ENCODE results near the gene JAKMIP3. TPM values are rescaled to one million over a fixed set of nuclear protein-coding genes. Genes with fewer than 3 reads are reported as not detected.

JAKMIP3 gene
- total RNA-seq, 1 experiment from 2014 or later: 0.17 TPM

- no peak for DNase-seq (ENCODE audit: low read depth, low spot score)
- ChIA-PET CTCF (interaction anchor here (1.6 to 1.8 kb wide), 2 partner anchors 42 to 78 kb away, joined by 3 read pairs; no protein-coding TSS in a partner anchor), POLR2A (no interaction called here)
Measured at GRCh38 chr10:132100556-132101349, 35.0 kb downstream of the JAKMIP3 start.

More at GRCh38 chr10:132100556-132101349, 35.0 kb downstream of the JAKMIP3 start:
- Histone ChIP-seq H3K9ac (ENCODE audit: low read length) (no peak overlapping the region), H3K9me3 (ENCODE audit: control insufficient read depth in 1 of 2, insufficient read depth in 1 of 2, low read depth in 1 of 2, low read length in 2 of 2) (no peaks in the 10 kb centered on the region), H3K79me2 (ENCODE audit: insufficient read depth, low read length) (no peaks in the 10 kb centered on the region), H2AFZ (ENCODE audit: low read depth, low read length, poor library complexity, severe bottlenecking) (no peak overlapping the region), H3K36me3 (ENCODE audit: control insufficient read depth in 1 of 2, insufficient read depth in 2 of 2, low read length in 2 of 2) (no peaks in the 10 kb centered on the region), H3K9me2 (ENCODE audit: insufficient read depth) (no peaks in the 10 kb centered on the region), H4K20me1 (ENCODE audit: insufficient read depth) (no peaks in the 10 kb centered on the region), H3K4me2 (ENCODE audit: low read length) (no peak overlapping the region), H3K27ac (ENCODE audit: low read depth, low read length) (no peak overlapping the region), H3K4me3 (replicated peaks in 1 of 2; ENCODE audit: low read depth in 1 of 2, low read length in 2 of 2) (no peak overlapping the region), H3K27me3 (ENCODE audit: insufficient read depth, low read length) (no peaks in the 10 kb centered on the region), H3K4me1 (ENCODE audit: control insufficient read depth in 1 of 2, insufficient read depth in 2 of 2, low read length in 2 of 2) (peaks cover 8 to 11% of the 10 kb centered on the region in 2 experiments)
- no peak for ATAC-seq
- no TSS peak for BruUV-seq (replicated peaks)
- RAD21 ChIA-PET (ENCODE audit: low non-redundant PET in 1 of 2, low total read pairs in 2 of 2, uncharacterized antibody in 2 of 2, unreplicated experiment in 2 of 2): no interaction called here
- intact Hi-C loops (cut with micrococcal nuclease): no loop called here
- TF ChIP-seq TCF7L2 (IDR thresholded peaks at IDR 0.05; ENCODE audit: borderline replicate concordance, extremely low read depth, insufficient read depth, insufficient read length) (no peak), RAD21 (IDR thresholded peaks at IDR 0.05; ENCODE audit: low read depth) (no peak), ZFX (IDR thresholded peaks at IDR 0.05) (no peak), EGR1 (IDR thresholded peaks at IDR 0.05; ENCODE audit: low read depth) (no peak), EZH2 (IDR thresholded peaks at IDR 0.05) (no peak), ZBTB33 (IDR thresholded peaks at IDR 0.05; ENCODE audit: extremely low read depth, insufficient replicate concordance, low read length) (no peak), JUND (IDR thresholded peaks at IDR 0.05) (no peak), FOSL1 (IDR thresholded peaks at IDR 0.05; ENCODE audit: low read depth) (no peak), CEBPB (IDR thresholded peaks at IDR 0.05; ENCODE audit: low read depth) (no peak), REST (IDR thresholded peaks at IDR 0.05; ENCODE audit: low read depth) (no peak), ZNF274 (IDR thresholded peaks at IDR 0.05; ENCODE audit: low read depth, low read length) (no peak), MAX (IDR thresholded peaks at IDR 0.05) (no peak), EZH2phosphoT487 (IDR thresholded peaks at IDR 0.05; ENCODE audit: borderline replicate concordance) (no peak), POLR2A (IDR thresholded peaks at IDR 0.05; ENCODE audit: borderline replicate concordance, extremely low read depth, insufficient read depth, insufficient read length) (no peak), SIN3A (IDR thresholded peaks at IDR 0.05; ENCODE audit: low read depth) (no peak), CTCF (IDR thresholded peaks at IDR 0.05 in 2 of 3, conservative IDR thresholded peaks at IDR 0.05 in 1 of 3; ENCODE audit: borderline replicate concordance in 1 of 3, insufficient read depth in 1 of 3, low read depth in 2 of 3, low read length in 2 of 3) (no peak)
